A549 (cell line): ENCODE measurements around the gene CPE.

Source experiments
- BHLHE40 ChIP-seq: IDR thresholded peaks from 2 replicates; pipeline ENCODE4 v1.6.1; 2012; ENCODE audit warnings: low read depth, low read length, inconsistent platforms
- CHD2 ChIP-seq: fragments of 150-350 bp; IDR thresholded peaks from 2 replicates; pipeline ENCODE4 v1.6.1; 2014; ENCODE audit warnings: low read length; ENCODE audit not compliant: partially characterized antibody
- EP300 ChIP-seq, 2 experiments: fragments of >200 bp; sonication (Bioruptor Twin); formaldehyde crosslinking; IDR thresholded peaks; 2 replicates in 1 of 2; 3 replicates in 1 of 2; pipeline ENCODE4 v1.6.1; 2016 to 2017
- ESRRA ChIP-seq: fragments of 150-350 bp; IDR thresholded peaks from 2 replicates; pipeline ENCODE4 v1.6.1; 2014; ENCODE audit warnings: mild to moderate bottlenecking, low read length, borderline replicate concordance
- JUN ChIP-seq, 2 experiments: fragments of >200 bp; sonication (Bioruptor Twin); formaldehyde crosslinking; IDR thresholded peaks; 2 replicates in 1 of 2; 3 replicates in 1 of 2; pipeline ENCODE4 v1.6.1; 2016 to 2017
- POLR2A ChIP-seq: IDR thresholded peaks from 2 replicates; pipeline ENCODE4 v1.6.1; 2012; ENCODE audit warnings: mild to moderate bottlenecking, low read length
- SMC3 ChIP-seq: fragments of >200 bp; sonication (Bioruptor Twin); formaldehyde crosslinking; IDR thresholded peaks from 3 replicates; pipeline ENCODE4 v1.6.1; 2018; ENCODE audit warnings: inconsistent platforms
- TF ChIP-seq, protein P1 (sequence below): fragments of >200 bp; sonication (Bioruptor Twin); formaldehyde crosslinking; IDR thresholded peaks from 3 replicates; pipeline ENCODE4 v1.5.1; 2016
- TF ChIP-seq, protein P2 (sequence below): fragments of 200-600 bp; sonication (generic); IDR thresholded peaks from 2 replicates; pipeline ENCODE4 v1.6.1; 2016; ENCODE audit warnings: antibody characterized with exemption, mild to moderate bottlenecking, moderate library complexity
- TF ChIP-seq, protein P3 (sequence below): fragments of 250-450 bp; sonication (Bioruptor Pico); IDR thresholded peaks from 2 replicates; pipeline ENCODE4 v1.5.0; 2021; ENCODE audit warnings: mild to moderate bottlenecking, moderate library complexity, borderline replicate concordance

DNA sequence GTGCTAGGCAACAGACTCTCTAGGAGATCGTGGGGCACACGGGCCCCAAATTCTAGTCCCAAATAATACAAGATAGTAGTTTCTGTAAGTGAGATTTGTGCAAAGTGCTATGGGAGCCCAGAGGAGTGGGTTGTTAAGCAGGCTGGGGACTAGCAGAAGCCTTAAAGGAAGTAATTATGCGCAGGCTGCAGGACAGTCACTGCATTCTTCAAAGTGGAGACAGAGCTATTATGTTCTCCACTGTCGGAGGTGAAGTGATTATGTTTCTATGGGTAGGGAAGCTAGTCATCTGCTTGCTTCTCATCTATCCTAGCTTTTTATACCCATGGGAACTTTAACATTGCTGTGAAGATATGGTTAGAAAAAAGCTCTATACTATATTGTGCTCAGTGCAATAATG is 154.2 kb downstream of the CPE start:
- TF ChIP-seq BHLHE40 (no peak), EP300 (IDR thresholded peaks at IDR 0.05) (no peak), POLR2A (no peak), SMC3 (no peak), JUN (IDR thresholded peaks at IDR 0.05) (no peak), CHD2 (no peak), ESRRA (no peak)
- TF ChIP-seq, protein P1, sequence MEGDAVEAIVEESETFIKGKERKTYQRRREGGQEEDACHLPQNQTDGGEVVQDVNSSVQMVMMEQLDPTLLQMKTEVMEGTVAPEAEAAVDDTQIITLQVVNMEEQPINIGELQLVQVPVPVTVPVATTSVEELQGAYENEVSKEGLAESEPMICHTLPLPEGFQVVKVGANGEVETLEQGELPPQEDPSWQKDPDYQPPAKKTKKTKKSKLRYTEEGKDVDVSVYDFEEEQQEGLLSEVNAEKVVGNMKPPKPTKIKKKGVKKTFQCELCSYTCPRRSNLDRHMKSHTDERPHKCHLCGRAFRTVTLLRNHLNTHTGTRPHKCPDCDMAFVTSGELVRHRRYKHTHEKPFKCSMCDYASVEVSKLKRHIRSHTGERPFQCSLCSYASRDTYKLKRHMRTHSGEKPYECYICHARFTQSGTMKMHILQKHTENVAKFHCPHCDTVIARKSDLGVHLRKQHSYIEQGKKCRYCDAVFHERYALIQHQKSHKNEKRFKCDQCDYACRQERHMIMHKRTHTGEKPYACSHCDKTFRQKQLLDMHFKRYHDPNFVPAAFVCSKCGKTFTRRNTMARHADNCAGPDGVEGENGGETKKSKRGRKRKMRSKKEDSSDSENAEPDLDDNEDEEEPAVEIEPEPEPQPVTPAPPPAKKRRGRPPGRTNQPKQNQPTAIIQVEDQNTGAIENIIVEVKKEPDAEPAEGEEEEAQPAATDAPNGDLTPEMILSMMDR = no peak
- TF ChIP-seq, protein P2, sequence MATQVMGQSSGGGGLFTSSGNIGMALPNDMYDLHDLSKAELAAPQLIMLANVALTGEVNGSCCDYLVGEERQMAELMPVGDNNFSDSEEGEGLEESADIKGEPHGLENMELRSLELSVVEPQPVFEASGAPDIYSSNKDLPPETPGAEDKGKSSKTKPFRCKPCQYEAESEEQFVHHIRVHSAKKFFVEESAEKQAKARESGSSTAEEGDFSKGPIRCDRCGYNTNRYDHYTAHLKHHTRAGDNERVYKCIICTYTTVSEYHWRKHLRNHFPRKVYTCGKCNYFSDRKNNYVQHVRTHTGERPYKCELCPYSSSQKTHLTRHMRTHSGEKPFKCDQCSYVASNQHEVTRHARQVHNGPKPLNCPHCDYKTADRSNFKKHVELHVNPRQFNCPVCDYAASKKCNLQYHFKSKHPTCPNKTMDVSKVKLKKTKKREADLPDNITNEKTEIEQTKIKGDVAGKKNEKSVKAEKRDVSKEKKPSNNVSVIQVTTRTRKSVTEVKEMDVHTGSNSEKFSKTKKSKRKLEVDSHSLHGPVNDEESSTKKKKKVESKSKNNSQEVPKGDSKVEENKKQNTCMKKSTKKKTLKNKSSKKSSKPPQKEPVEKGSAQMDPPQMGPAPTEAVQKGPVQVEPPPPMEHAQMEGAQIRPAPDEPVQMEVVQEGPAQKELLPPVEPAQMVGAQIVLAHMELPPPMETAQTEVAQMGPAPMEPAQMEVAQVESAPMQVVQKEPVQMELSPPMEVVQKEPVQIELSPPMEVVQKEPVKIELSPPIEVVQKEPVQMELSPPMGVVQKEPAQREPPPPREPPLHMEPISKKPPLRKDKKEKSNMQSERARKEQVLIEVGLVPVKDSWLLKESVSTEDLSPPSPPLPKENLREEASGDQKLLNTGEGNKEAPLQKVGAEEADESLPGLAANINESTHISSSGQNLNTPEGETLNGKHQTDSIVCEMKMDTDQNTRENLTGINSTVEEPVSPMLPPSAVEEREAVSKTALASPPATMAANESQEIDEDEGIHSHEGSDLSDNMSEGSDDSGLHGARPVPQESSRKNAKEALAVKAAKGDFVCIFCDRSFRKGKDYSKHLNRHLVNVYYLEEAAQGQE = no peak
- TF ChIP-seq, protein P3, sequence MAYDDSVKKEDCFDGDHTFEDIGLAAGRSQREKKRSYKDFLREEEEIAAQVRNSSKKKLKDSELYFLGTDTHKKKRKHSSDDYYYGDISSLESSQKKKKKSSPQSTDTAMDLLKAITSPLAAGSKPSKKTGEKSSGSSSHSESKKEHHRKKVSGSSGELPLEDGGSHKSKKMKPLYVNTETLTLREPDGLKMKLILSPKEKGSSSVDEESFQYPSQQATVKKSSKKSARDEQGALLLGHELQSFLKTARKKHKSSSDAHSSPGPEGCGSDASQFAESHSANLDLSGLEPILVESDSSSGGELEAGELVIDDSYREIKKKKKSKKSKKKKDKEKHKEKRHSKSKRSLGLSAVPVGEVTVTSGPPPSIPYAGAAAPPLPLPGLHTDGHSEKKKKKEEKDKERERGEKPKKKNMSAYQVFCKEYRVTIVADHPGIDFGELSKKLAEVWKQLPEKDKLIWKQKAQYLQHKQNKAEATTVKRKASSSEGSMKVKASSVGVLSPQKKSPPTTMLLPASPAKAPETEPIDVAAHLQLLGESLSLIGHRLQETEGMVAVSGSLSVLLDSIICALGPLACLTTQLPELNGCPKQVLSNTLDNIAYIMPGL = no peak
